Mesenchymal stem cell (in vitro differentiated cells and primary cell): ENCODE results near the gene PIK3R2.

ENCODE experiments used
- DNase-seq: peaks from one replicate; pipeline ENCODE4 v3.0.0-alpha.2; 2013
- H2AFZ ChIP-seq: one replicate; pipeline ENCODE4 v1.6.1; 2013; ENCODE audit warnings: low read depth, mild to moderate bottlenecking, control low read depth, inconsistent platforms, low read length, moderate library complexity
- H2AK5ac ChIP-seq: 2 replicates; pipeline ENCODE4 v1.6.1; 2013; ENCODE audit warnings: low read length, moderate library complexity, mild to moderate bottlenecking, inconsistent platforms; ENCODE audit not compliant: severe bottlenecking
- H2BK120ac ChIP-seq: one replicate; pipeline ENCODE4 v1.6.1; 2013; ENCODE audit warnings: low read depth, mild to moderate bottlenecking, inconsistent platforms, low read length, moderate library complexity
- H2BK12ac ChIP-seq, 2 experiments: one replicate each; pipeline ENCODE4 v1.6.1; 2013; ENCODE audit warnings: inconsistent platforms in 2 of 2, low read length in 2 of 2, mild to moderate bottlenecking in 2 of 2, moderate library complexity in 2 of 2, control low read depth in 1 of 2
- H2BK15ac ChIP-seq: one replicate; pipeline ENCODE4 v1.6.1; 2013; ENCODE audit warnings: mild to moderate bottlenecking, low read depth, inconsistent platforms; ENCODE audit not compliant: poor library complexity, severe bottlenecking
- H2BK5ac ChIP-seq: 2 replicates; pipeline ENCODE4 v1.6.1; 2013; ENCODE audit warnings: low read depth, mild to moderate bottlenecking, low read length, control low read depth, inconsistent platforms; ENCODE audit not compliant: poor library complexity, severe bottlenecking
- H3K14ac ChIP-seq, 2 experiments: one replicate each; pipeline ENCODE4 v1.6.1; 2013; ENCODE audit warnings: inconsistent platforms in 2 of 2, low read length in 2 of 2, control low read depth in 1 of 2, mild to moderate bottlenecking in 1 of 2, moderate library complexity in 1 of 2
- H3K18ac ChIP-seq, 2 experiments: one replicate each; pipeline ENCODE4 v1.6.1; 2013; ENCODE audit warnings: inconsistent platforms in 2 of 2, low read length in 2 of 2, control low read depth in 1 of 2, low read depth in 1 of 2, mild to moderate bottlenecking in 1 of 2
- H3K23ac ChIP-seq, 2 experiments: one replicate each; pipeline ENCODE4 v1.6.1; 2013; ENCODE audit warnings: inconsistent platforms in 2 of 2, low read length in 2 of 2, mild to moderate bottlenecking in 2 of 2, moderate library complexity in 2 of 2, control low read depth in 1 of 2
- H3K27ac ChIP-seq: 2 replicates; pipeline ENCODE4 v1.5.1; 2013; ENCODE audit warnings: mild to moderate bottlenecking, moderate library complexity, low read length, control low read depth, inconsistent platforms; ENCODE audit not compliant: poor library complexity, severe bottlenecking
- H3K27me3 ChIP-seq, 2 experiments: 2 replicates each; pipeline versions ENCODE4 v1.6.1 to v1.7.0; 2013; ENCODE audit warnings: low read length in 2 of 2, mild to moderate bottlenecking in 2 of 2, moderate library complexity in 2 of 2, control low read depth in 1 of 2, inconsistent platforms in 1 of 2; ENCODE audit not compliant: control insufficient read depth in 1 of 2, insufficient read depth in 1 of 2
- H3K36me3 ChIP-seq, 2 experiments: 2 replicates each; pipeline versions ENCODE4 v1.6.1 to v1.7.0; 2013; ENCODE audit warnings: low read length in 2 of 2, control low read depth in 1 of 2, inconsistent platforms in 1 of 2, low read depth in 1 of 2, mild to moderate bottlenecking in 1 of 2; ENCODE audit not compliant: insufficient read depth in 2 of 2, control insufficient read depth in 1 of 2
- H3K4ac ChIP-seq, 2 experiments: one replicate each; pipeline ENCODE4 v1.6.1; 2013; ENCODE audit warnings: inconsistent platforms in 2 of 2, low read length in 2 of 2, mild to moderate bottlenecking in 2 of 2, moderate library complexity in 2 of 2, control low read depth in 1 of 2, low read depth in 1 of 2
- H3K4me1 ChIP-seq: 2 replicates; pipeline ENCODE4 v1.6.1; 2013; ENCODE audit warnings: low read depth, low read length, control low read depth; ENCODE audit not compliant: control insufficient read depth, insufficient read depth
- H3K4me2 ChIP-seq: 2 replicates; pipeline ENCODE4 v1.6.1; 2013; ENCODE audit warnings: low read length, mild to moderate bottlenecking, inconsistent platforms; ENCODE audit not compliant: poor library complexity, severe bottlenecking
- H3K4me3 ChIP-seq, 2 experiments: 2 replicates each; pipeline versions ENCODE4 v1.5.1 to v1.7.0; 2013; ENCODE audit warnings: low read length in 2 of 2, mild to moderate bottlenecking in 2 of 2, control low read depth in 1 of 2, low read depth in 1 of 2; ENCODE audit not compliant: insufficient read depth in 1 of 2
- H3K79me1 ChIP-seq: replicated peaks from 2 replicates; pipeline ENCODE4 v1.6.1; 2013; ENCODE audit warnings: mild to moderate bottlenecking, control low read depth, low read length, inconsistent platforms; ENCODE audit not compliant: poor library complexity, severe bottlenecking
- H3K9ac ChIP-seq: 2 replicates; pipeline ENCODE4 v1.7.0; 2013; ENCODE audit warnings: mild to moderate bottlenecking, low read length, moderate library complexity
- H3K9me3 ChIP-seq: 2 replicates; pipeline ENCODE4 v1.7.0; 2013; ENCODE audit warnings: mild to moderate bottlenecking, low read length; ENCODE audit not compliant: control insufficient read depth
- H4K8ac ChIP-seq: one replicate; pipeline ENCODE4 v1.6.1; 2013; ENCODE audit warnings: inconsistent platforms, mild to moderate bottlenecking, low read length, moderate library complexity
- H4K91ac ChIP-seq: one replicate; pipeline ENCODE4 v1.6.1; 2013; ENCODE audit warnings: mild to moderate bottlenecking, low read length, inconsistent platforms
- WGBS: methylation state at CpG from one replicate; pipeline ENCODE4 v1.1.7; 2013; ENCODE audit warnings: mixed read lengths; 5-methylcytosine and 5-hydroxymethylcytosine counted together

The PIK3R2 gene

DNA sequence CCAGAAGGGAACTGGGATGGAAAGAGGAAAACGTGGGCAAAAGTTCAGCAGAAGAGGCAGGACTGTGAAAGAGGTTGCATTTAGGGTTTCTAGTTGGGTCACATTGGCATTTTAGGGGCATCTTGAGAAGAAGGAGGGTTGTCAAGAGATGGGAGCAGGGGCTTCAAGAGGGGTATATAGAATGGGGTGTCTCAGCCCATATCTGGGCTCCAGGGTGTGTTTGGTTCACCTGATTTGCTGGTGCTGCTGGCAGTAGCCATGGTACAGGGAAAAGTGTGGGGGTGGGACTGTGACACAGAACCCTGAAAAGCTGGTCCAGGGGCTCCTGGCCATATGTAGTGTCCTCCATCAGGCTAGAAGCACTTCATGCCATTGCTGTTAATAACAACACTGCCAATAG lies 32.8 kb upstream of the PIK3R2 start:
- Histone ChIP-seq H3K36me3 (peaks cover 16 to 52% of the 10 kb centered on the region in 2 experiments), H3K4me2 (no peak overlapping the region), H3K14ac (no peak overlapping the region), H3K18ac (no peak overlapping the region), H3K4me3 (no peak overlapping the region), H3K4me1 (peaks cover 12% of the 10 kb centered on the region), H4K91ac (no peak overlapping the region), H3K27ac (no peak overlapping the region), H3K9ac (no peak overlapping the region), H2BK12ac (no peak overlapping the region), H2BK15ac (no peak overlapping the region), H3K23ac (no peak overlapping the region), H2AK5ac (no peak overlapping the region), H4K8ac (no peak overlapping the region), H2BK5ac (no peak overlapping the region), H3K4ac (no peak overlapping the region), H3K9me3 (no peaks in the 10 kb centered on the region), H2BK120ac (no peak overlapping the region), H2AFZ (no peak overlapping the region), H3K79me1 (peaks cover 22% of the 10 kb centered on the region), H3K27me3 (no peaks in the 10 kb centered on the region)
- no peak for DNase-seq
- WGBS, result 70% methylated on average over 1 of the region's 1 CpG

- no peak overlapping the region for H2AFZ ChIP-seq
- no peak overlapping the region for H3K27ac ChIP-seq
- no peaks in the 10 kb centered on the region for H3K27me3 ChIP-seq
- no peak for DNase-seq
- no peak overlapping the region for H3K4me2 ChIP-seq
- H3K4ac ChIP-seq, result no peak overlapping the region
- peaks cover 22% of the 10 kb centered on the region for H3K79me1 ChIP-seq
- peaks cover 12% of the 10 kb centered on the region for H3K4me1 ChIP-seq
- no peak overlapping the region for H3K23ac ChIP-seq
- no peak overlapping the region for H3K4me3 ChIP-seq
- WGBS, result 98% methylated on average over 5 of the region's 5 CpGs
- H4K91ac ChIP-seq, result no peak overlapping the region
- no peak overlapping the region for H2BK5ac ChIP-seq
- H2BK15ac ChIP-seq, result no peak overlapping the region
- no peak overlapping the region for H3K18ac ChIP-seq
- H2AK5ac ChIP-seq, result no peak overlapping the region
- no peak overlapping the region for H2BK120ac ChIP-seq
- no peak overlapping the region for H2BK12ac ChIP-seq
- no peaks in the 10 kb centered on the region for H3K9me3 ChIP-seq
- H3K36me3 ChIP-seq, result peaks cover 16 to 54% of the 10 kb centered on the region in 2 experiments
- H3K9ac ChIP-seq, result no peak overlapping the region
- no peak overlapping the region for H4K8ac ChIP-seq
- no peak overlapping the region for H3K14ac ChIP-seq
Measured at GRCh38 chr19:18121166-18121565, 31.8 kb upstream of the PIK3R2 start.

- no peak overlapping the region for H3K4me2 ChIP-seq
- H2BK15ac ChIP-seq, result no peak overlapping the region
- H3K27me3 ChIP-seq, result no peaks in the 10 kb centered on the region
- H2BK120ac ChIP-seq, result no peak overlapping the region
- H3K79me1 ChIP-seq, result peaks cover 19% of the 10 kb centered on the region
- no peak overlapping the region for H3K9ac ChIP-seq
- no peaks in the 10 kb centered on the region for H3K9me3 ChIP-seq
- no peak overlapping the region for H2AFZ ChIP-seq
- H3K14ac ChIP-seq, result no peak overlapping the region
- no peak overlapping the region for H4K91ac ChIP-seq
- H3K18ac ChIP-seq, result no peak overlapping the region
- WGBS, result 100% methylated on average over 3 of the region's 7 CpGs
- H3K4me3 ChIP-seq, result no peak overlapping the region
- H2BK5ac ChIP-seq, result no peak overlapping the region
- H2AK5ac ChIP-seq, result no peak overlapping the region
- DNase-seq, result no peak
- H3K36me3 ChIP-seq, result peaks cover 16 to 57% of the 10 kb centered on the region in 2 experiments
- H2BK12ac ChIP-seq, result no peak overlapping the region
- H3K27ac ChIP-seq, result no peak overlapping the region
- H3K23ac ChIP-seq, result no peak overlapping the region
- no peak overlapping the region for H4K8ac ChIP-seq
- H3K4me1 ChIP-seq, result peaks cover 9% of the 10 kb centered on the region
- H3K4ac ChIP-seq, result no peak overlapping the region
Measured at GRCh38 chr19:18122424-18122823, 30.5 kb upstream of the PIK3R2 start.

DNA sequence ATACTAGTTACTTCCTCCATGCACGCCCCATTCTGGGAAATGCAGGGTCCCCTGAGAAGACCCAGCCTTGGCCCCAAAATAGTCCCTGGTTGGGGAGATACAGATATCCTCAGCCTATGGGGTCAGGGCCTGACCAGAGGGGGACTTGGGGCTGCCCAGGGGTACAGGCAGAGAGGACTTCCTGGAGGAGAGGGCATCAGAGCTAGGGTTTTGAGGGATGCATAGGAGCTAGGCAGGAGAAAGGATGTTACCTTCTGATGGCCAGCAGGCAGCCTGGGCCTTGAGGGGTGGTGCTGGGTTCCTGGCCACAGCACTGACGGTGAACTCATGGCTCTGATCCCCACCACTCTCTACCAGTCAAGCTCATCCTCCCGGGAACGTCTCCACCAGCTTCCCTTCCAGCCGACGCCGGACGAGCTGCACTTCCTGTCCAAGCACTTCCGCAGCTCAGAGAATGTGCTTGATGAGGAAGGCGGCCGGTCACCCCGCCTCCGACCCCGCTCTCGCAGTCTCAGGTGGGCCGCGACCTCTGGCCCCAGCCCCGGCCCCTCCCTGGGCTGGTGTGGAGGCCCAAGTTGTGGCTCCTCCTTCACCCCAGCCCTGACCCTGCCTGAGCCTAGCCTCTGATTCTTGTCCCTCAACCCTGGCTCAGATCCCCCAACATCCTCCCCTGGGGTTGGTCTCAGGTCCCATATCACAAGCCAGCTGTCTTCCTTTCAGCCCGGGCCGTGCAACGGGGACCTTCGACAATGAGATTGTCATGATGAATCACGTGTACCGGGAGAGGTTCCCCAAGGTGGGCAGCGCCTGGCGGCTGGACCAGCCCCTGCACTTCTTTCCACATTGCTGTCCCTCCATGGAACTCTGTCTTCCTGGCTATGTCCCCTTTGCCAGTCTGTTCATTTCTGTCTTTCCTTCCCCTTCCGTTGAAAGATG lies 29.8 kb upstream of the PIK3R2 start:
- H3K9ac ChIP-seq, result no peak overlapping the region
- no peak overlapping the region for H2BK15ac ChIP-seq
- no peak overlapping the region for H3K4me3 ChIP-seq
- peaks cover 6% of the 10 kb centered on the region for H3K4me1 ChIP-seq
- H3K9me3 ChIP-seq, result no peaks in the 10 kb centered on the region
- DNase-seq, result no peak
- H4K91ac ChIP-seq, result no peak overlapping the region
- H2AFZ ChIP-seq, result no peak overlapping the region
- no peak overlapping the region for H2AK5ac ChIP-seq
- H3K27ac ChIP-seq, result no peak overlapping the region
- H3K27me3 ChIP-seq, result no peaks in the 10 kb centered on the region
- H3K36me3 ChIP-seq, result peaks cover 20 to 62% of the 10 kb centered on the region in 2 experiments
- WGBS, result 78% methylated on average over 27 of the region's 27 CpGs
- no peak overlapping the region for H3K18ac ChIP-seq
- H4K8ac ChIP-seq, result no peak overlapping the region
- no peak overlapping the region for H3K23ac ChIP-seq
- H2BK12ac ChIP-seq, result no peak overlapping the region
- H3K4me2 ChIP-seq, result no peak overlapping the region
- H3K14ac ChIP-seq, result no peak overlapping the region
- H2BK5ac ChIP-seq, result no peak overlapping the region
- no peak overlapping the region for H3K4ac ChIP-seq
- H3K79me1 ChIP-seq, result peaks cover 18% of the 10 kb centered on the region
- H2BK120ac ChIP-seq, result no peak overlapping the region
